ENCODE measurements around the gene EHBP1L1.

The EHBP1L1 gene

GRCh38 chr11:65592858-65593517, 17.1 kb downstream of the EHBP1L1 start:
- DNase-seq (ENCODE audit: low spot score) (no peak), FAIRE-seq (no peak)

- FAIRE-seq (no peak), DNase-seq (ENCODE audit: low spot score) (no peak)
Measured at GRCh38 chr11:65593518-65594414, 17.9 kb downstream of the EHBP1L1 start.

GRCh38 chr11:65595131-65595530, 19.3 kb downstream of the EHBP1L1 start:
- no peak for DNase-seq (ENCODE audit: low spot score)
- FAIRE-seq = no peak

- DNase-seq (ENCODE audit: low spot score) = no peak
- FAIRE-seq = no peak
Measured at GRCh38 chr11:65595543-65596281, 19.9 kb downstream of the EHBP1L1 start, which contains the start of gene KCNK7. TSS of gene KCNK7 (minus strand) at chr11:65595800. CDS start at chr11:65595772, 28 bp downstream.

- FAIRE-seq = no peak
Measured at GRCh38 chr11:65596520-65596919, 20.7 kb downstream of the EHBP1L1 start.

GRCh38 chr11:65598258-65598699, 22.4 kb downstream of the EHBP1L1 start:
- FAIRE-seq = no peak

More at GRCh38 chr11:65596520-65596919, 20.7 kb downstream of the EHBP1L1 start:
- no peak for DNase-seq (ENCODE audit: low spot score)

GRCh38 chr11:65599216-65599954, 23.5 kb downstream of the EHBP1L1 start:
- DNase-seq (ENCODE audit: low spot score) (no peak), FAIRE-seq (no peak)

More at GRCh38 chr11:65598258-65598699, 22.4 kb downstream of the EHBP1L1 start:
- no peak for DNase-seq (ENCODE audit: low spot score)

- DNase-seq (ENCODE audit: low spot score) (no peak), FAIRE-seq (no peak)
Measured at GRCh38 chr11:65599955-65600246, 24.0 kb downstream of the EHBP1L1 start.

- FAIRE-seq (no peak), DNase-seq (ENCODE audit: low spot score) (no peak)
Measured at GRCh38 chr11:65604258-65604657, 28.4 kb downstream of the EHBP1L1 start.

- no peak for DNase-seq (ENCODE audit: low spot score)
- FAIRE-seq = no peak
Measured at GRCh38 chr11:65606876-65607613, 31.2 kb downstream of the EHBP1L1 start.

- no peak for FAIRE-seq
Measured at GRCh38 chr11:65607614-65608426, 32.0 kb downstream of the EHBP1L1 start.

GRCh38 chr11:65609229-65609628, 33.4 kb downstream of the EHBP1L1 start:
- DNase-seq (ENCODE audit: low spot score) (no peak), FAIRE-seq (no peak)

More at GRCh38 chr11:65607614-65608426, 32.0 kb downstream of the EHBP1L1 start:
- DNase-seq (ENCODE audit: low spot score) = no peak

GRCh38 chr11:65609665-65610064, 33.8 kb downstream of the EHBP1L1 start:
- peak; percentile 23 for FAIRE-seq

GRCh38 chr11:65610404-65610803, 34.6 kb downstream of the EHBP1L1 start:
- no peak for FAIRE-seq
- no peak for DNase-seq (ENCODE audit: low spot score)

More at GRCh38 chr11:65609665-65610064, 33.8 kb downstream of the EHBP1L1 start:
- DNase-seq (ENCODE audit: low spot score) = no peak

GRCh38 chr11:65611028-65611757, 35.3 kb downstream of the EHBP1L1 start:
- FAIRE-seq = no peak
- DNase-seq (ENCODE audit: low spot score) = no peak

- FAIRE-seq = no peak
- DNase-seq (ENCODE audit: low spot score) = no peak
Measured at GRCh38 chr11:65611758-65612603, 36.1 kb downstream of the EHBP1L1 start.

GRCh38 chr11:65612691-65613090, 36.8 kb downstream of the EHBP1L1 start:
- DNase-seq (ENCODE audit: low spot score) (no peak), FAIRE-seq (no peak)
